D721Med (cell line): ENCODE measurements around the gene SLC38A10.

Experiments used
- DNase-seq: peaks from one replicate; pipeline ENCODE4 v3.0.0; 2011; ENCODE audit warnings: low spot score; ENCODE audit not compliant: insufficient read length
- FAIRE-seq: peaks from 2 replicates; lab custom pipeline; 2011; peaks lifted over from hg19 to GRCh38; lab: Jason Lieb, UNC
- TF ChIP-seq, protein P1 (sequence below): IDR thresholded peaks from 2 replicates; pipeline ENCODE4 v1.5.1; 2012; ENCODE audit warnings: mild to moderate bottlenecking, control low read depth; ENCODE audit not compliant: insufficient read depth; ENCODE audit errors: missing control alignments

The SLC38A10 gene

DNA sequence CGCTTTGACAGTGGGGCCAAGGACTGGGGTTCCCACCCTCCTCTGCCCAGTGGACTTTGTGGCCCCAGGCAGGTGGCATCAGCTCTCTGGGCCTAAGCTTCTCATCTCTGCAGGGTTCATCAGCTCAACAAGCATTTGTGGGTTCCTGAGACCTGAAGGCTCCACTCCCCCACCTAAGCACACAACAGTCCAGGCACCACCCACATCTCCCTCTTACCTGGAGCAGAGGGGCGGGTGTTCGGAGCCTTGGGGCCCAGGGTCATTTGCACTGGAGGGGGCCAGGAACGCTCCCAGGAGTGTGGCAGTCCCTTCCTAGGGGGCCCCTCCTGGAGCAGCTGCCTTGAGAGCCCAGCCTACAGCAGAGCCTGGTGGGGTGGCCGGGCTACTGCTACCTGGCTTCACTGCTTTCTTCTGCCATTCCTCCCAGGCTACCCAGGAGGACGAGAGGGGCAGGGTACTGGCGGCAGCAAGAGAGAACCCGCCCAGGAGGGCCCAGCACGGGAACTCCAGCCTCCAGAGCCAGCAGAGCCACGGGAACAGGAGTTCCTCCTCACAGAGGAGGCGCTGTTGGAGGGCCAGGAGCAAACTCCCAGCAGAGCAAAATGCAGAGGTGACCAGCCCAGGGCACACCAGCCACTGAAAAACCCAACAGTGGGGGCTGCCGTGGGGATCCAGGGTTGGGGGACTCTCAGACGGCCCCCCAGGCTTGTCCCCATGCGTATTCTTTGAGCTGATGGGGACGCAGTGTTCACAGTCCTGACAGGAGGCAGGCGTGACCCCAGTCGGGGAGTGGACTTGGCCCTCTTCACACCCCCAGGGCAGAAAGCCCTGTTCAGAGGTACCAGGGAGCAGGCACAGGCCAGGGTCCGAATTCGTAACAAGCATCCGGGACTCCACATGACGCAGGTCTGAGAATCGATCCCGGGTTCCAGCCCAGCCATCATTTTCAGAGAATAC, 35.1 kb upstream of the SLC38A10 start:
- FAIRE-seq, result no peak

DNA sequence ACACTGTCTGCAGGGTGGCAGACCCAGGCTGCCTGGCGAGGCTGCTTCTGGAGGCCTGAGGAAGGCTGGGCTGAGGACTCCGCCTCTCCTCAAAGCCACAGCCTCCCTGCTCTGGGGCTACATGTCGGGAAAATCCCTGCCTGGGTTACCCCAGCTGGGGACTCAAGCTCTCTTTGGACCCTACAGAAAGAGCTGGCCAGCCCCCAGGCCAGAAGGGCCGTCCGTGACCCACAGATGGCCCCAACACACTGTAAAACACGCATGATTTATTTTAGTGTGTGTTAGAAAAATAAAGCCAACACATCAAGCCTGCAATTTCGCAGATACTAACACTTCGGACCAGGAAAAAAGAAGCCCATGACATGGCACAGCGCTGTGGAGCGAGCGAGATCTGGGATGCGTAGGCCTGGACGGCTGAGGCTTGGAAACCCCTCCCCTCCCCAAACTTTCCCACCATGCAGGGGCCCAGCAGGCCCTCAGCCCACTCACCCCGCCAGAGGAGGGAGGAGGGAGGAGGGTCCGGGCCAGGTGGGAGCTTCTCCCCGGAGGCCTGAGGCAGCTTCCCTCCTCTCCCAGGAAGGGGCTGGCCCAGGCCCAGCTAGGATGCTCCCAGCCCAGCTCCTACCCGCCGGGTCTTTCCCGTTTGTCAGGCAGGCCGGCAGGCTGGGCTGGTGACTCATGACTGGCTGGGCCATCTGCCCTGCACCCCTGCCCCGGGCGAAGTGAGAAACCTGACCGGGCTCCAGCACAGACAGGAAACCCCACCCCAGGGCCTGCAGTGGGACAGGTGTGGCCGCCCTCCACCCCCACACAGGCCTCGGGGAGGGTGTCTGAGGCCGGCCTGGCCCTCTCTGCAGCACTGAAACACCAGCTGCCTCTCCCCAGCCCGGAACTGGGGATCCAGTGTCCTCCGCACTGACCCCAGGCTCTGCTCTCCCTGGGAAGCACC, 34.1 kb upstream of the SLC38A10 start:
- FAIRE-seq (no peak), DNase-seq (no peak)
- TF ChIP-seq, protein P1, sequence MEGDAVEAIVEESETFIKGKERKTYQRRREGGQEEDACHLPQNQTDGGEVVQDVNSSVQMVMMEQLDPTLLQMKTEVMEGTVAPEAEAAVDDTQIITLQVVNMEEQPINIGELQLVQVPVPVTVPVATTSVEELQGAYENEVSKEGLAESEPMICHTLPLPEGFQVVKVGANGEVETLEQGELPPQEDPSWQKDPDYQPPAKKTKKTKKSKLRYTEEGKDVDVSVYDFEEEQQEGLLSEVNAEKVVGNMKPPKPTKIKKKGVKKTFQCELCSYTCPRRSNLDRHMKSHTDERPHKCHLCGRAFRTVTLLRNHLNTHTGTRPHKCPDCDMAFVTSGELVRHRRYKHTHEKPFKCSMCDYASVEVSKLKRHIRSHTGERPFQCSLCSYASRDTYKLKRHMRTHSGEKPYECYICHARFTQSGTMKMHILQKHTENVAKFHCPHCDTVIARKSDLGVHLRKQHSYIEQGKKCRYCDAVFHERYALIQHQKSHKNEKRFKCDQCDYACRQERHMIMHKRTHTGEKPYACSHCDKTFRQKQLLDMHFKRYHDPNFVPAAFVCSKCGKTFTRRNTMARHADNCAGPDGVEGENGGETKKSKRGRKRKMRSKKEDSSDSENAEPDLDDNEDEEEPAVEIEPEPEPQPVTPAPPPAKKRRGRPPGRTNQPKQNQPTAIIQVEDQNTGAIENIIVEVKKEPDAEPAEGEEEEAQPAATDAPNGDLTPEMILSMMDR, result no peak

More for the DNA sequence above, 35.1 kb upstream of the SLC38A10 start:
- TF ChIP-seq, protein P1, result no peak
- no peak for DNase-seq

DNA sequence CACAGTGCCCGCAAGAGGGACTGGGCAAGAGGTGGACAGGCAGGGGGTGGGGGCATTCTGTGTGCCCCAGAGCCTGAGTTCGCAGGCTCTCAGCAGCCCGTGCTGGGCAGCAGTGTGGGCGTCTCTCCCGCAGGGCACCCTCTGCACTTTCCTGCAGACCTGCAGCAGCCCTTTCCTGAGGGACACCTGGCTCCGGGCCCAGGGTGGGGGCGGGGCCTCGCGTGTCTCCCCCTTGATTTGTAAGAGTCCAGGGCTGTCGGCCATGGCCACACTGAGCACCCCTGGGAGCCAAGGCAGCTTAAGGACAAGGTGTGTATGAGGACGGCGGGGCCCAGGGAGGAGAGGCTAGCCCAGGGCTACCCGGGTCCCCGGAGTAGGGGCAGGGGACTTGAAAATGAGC, 33.4 kb upstream of the SLC38A10 start:
- FAIRE-seq, result no peak
- TF ChIP-seq, protein P1, result no peak
- no peak for DNase-seq

DNA sequence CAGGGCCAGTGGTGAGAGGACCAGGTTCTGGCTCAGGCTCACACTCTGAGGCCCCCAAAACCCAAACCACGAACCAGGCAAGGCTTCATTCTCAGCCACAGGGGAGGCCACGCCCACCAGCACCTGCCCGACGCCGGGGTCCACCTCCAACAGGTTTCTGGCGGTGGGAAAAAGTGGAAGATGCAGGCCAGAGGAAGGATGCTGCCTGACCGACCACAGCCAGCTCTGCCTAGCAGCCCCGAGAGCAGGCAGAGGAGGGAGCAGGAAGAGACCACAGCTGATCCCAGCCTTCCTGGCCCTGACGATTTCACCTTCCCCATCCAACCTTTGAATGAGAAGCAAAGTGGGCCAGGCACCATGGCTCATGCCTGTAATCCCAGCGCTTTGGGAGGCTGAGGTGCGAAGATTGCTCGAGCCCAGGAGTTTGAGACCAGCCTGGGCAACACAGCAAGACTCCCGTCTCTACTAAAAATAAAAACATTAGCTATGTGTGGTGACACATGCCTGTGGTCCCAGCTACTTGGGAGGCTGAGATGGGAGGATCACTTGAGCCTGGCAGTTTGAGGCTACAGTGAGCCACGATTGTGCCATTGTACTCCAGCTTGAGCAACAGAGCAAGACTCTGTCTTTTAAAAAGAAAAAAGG, 30.7 kb upstream of the SLC38A10 start:
- no peak for DNase-seq
- no peak for FAIRE-seq

DNA sequence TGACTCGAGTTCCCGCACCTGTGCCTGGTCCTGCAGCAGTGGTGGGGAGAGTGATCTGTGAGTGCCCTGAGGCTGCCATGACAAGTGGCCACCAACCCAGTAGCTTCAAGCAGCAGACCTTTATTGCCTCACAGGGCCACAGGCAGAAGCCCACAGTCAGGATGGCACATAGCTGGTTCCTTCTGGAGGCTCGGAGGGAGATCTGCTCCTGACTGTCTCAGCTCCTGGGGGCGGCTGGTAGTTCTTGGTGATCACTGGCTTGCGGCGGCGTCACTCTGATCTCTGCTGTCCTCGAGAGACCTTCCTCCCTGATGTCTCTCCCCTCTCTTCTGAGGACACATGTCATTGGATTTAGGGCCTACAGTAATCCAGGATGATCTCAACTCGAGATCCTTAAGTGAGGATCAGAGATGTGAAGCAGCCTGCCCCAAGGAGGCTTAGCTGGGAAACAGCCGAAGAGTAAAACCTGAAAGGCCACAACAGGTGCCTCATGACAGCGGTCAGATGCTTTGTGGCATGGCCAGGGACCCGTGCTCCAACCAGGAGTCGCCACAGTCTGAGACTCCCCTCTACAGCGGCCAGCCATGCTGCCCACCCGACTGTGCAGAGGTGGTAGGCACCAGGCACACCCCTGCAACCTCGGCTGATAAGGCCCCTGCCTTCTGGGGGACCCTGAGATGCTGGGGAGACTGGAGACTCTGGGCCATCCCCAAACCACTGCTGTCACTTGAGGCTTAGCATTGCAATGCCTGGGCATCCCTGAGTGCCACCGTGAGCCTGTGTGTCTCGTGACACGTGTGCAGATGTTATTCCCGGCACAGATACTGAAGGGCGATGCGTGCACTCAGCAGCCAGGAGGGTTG, 30.0 kb upstream of the SLC38A10 start:
- TF ChIP-seq, protein P1, result no peak
- FAIRE-seq (peak; percentile 97), DNase-seq (peak; percentile 100)

More for the DNA sequence above, 30.7 kb upstream of the SLC38A10 start:
- TF ChIP-seq, protein P1, result no peak

DNA sequence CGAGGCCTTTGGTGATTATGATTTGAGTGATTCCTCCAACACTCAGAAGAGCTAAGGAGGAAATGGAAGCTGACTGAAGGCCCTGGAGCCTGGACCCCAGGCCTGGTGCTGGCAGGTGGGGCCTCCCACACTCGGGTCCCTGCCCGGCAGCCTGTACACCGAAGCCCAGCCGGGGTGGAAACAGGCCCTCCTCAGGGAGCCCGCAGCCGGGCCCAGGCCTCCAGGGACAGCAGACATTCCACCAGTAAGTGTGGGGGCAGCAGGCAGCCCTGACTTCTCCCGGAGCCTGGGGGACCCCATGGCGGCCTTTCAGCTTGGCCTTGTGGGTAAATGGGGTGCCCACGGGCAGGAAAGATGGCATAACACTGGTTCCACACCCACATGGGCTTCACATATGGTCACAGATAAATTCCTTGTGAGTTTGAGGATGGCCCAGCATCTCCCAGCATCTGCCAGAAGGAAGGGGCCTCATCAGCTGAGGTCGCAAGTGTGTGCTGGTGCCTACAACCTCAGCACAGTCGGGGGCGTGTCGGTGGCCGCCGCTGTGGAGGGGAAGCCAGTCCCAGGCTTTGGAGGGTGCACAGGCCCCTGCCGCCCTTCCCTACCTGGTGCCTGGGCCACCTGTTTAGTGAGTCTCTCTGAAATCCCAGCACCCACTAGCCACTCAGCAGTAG, 29.2 kb upstream of the SLC38A10 start:
- TF ChIP-seq, protein P1, result no peak
- DNase-seq, result no peak
- FAIRE-seq, result no peak
